ENCODE results near the gene PEX3.

DNA sequence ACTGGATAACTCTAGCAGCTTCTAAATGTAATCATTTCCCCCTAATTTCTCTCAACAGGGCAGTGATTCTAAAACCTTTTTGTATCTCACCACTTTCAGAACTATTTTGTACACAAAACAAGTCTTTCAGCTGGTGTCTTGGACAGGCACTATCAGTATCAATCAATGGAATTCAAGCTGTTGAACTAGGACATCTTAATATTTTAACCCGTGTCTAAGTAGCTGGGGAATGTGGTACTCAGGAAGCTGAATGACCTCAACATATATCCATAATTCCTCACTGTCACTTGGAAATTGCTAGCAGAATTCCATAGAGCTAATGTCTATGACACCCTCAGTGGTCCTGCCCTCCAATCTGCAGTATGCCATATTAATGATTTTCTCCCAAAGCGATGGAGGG is 24.6 kb upstream of the PEX3 start:
- TF ChIP-seq POLR2A (IDR thresholded peaks at IDR 0.05; ENCODE audit: low read depth, low read length) = no peak
- TF ChIP-seq, protein P1, sequence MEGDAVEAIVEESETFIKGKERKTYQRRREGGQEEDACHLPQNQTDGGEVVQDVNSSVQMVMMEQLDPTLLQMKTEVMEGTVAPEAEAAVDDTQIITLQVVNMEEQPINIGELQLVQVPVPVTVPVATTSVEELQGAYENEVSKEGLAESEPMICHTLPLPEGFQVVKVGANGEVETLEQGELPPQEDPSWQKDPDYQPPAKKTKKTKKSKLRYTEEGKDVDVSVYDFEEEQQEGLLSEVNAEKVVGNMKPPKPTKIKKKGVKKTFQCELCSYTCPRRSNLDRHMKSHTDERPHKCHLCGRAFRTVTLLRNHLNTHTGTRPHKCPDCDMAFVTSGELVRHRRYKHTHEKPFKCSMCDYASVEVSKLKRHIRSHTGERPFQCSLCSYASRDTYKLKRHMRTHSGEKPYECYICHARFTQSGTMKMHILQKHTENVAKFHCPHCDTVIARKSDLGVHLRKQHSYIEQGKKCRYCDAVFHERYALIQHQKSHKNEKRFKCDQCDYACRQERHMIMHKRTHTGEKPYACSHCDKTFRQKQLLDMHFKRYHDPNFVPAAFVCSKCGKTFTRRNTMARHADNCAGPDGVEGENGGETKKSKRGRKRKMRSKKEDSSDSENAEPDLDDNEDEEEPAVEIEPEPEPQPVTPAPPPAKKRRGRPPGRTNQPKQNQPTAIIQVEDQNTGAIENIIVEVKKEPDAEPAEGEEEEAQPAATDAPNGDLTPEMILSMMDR (conservative IDR thresholded peaks at IDR 0.05; ENCODE audit: low read depth, low read length) = no peak
- TF ChIP-seq RAD21 (IDR thresholded peaks at IDR 0.05; ENCODE audit: low read length) = no peak
- no peak for TF ChIP-seq SMC3 (IDR thresholded peaks at IDR 0.05; ENCODE audit: low read depth, low read length)
- TF ChIP-seq MAFK (IDR thresholded peaks at IDR 0.05; ENCODE audit: low read depth, low read length) = no peak
- TF ChIP-seq, protein P2, sequence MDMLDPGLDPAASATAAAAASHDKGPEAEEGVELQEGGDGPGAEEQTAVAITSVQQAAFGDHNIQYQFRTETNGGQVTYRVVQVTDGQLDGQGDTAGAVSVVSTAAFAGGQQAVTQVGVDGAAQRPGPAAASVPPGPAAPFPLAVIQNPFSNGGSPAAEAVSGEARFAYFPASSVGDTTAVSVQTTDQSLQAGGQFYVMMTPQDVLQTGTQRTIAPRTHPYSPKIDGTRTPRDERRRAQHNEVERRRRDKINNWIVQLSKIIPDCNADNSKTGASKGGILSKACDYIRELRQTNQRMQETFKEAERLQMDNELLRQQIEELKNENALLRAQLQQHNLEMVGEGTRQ (IDR thresholded peaks at IDR 0.05; ENCODE audit: low read depth, low read length) = no peak
- TF ChIP-seq, protein P3, sequence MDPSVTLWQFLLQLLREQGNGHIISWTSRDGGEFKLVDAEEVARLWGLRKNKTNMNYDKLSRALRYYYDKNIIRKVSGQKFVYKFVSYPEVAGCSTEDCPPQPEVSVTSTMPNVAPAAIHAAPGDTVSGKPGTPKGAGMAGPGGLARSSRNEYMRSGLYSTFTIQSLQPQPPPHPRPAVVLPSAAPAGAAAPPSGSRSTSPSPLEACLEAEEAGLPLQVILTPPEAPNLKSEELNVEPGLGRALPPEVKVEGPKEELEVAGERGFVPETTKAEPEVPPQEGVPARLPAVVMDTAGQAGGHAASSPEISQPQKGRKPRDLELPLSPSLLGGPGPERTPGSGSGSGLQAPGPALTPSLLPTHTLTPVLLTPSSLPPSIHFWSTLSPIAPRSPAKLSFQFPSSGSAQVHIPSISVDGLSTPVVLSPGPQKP (IDR thresholded peaks at IDR 0.05; ENCODE audit: borderline replicate concordance, low read depth, low read length) = no peak
- TF ChIP-seq CEBPB (IDR thresholded peaks at IDR 0.05; ENCODE audit: low read depth, low read length) = no peak
